Erythroblast (primary cell): ENCODE results near the gene CDH6.

Experiments used
- GATA1 ChIP-seq: IDR thresholded peaks from 2 replicates; pipeline ENCODE4 v1.6.1; 2011; ENCODE audit warnings: low read depth, mild to moderate bottlenecking, control low read depth, low read length, moderate library complexity
- POLR2A ChIP-seq: IDR thresholded peaks from 2 replicates; pipeline ENCODE4 v1.6.1; 2011; ENCODE audit warnings: mild to moderate bottlenecking, low read length

DNA sequence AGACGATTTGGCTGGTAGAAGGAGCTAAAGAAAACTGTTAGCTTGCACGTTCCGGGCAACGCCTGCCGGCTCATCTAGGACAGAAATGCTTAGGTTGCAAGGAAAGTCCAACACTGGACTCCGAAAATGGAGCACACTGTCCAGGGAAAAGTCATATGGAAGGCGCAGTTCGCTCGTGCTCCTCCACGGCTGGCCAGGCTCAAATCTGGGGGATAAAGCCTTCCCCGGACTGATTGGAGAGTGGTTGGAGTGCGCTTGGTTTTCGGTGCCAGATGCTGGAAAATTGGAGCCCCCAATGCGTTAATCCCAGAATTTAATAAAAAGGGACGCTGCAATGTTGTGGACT is 955 bp downstream of the CDH6 start:
- TF ChIP-seq POLR2A = no peak
- no peak for TF ChIP-seq GATA1
